ENCODE measurements around the gene RNF166.

The RNF166 gene

GRCh38 chr16:88713568-88714419, 7.6 kb upstream of the RNF166 start:
- Histone ChIP-seq H3K79me2 (ENCODE audit: low read length) (0 out of 2 replicates have a peak, but pooled peaks cover under 1% of the 10 kb centered on the region), H3K4me2 (ENCODE audit: low read depth, low read length) (no peak overlapping the region), H3K9me2 (replicated peaks; ENCODE audit: insufficient read depth, low read length) (no peaks in the 10 kb centered on the region), H3K4me3 (ENCODE audit: low read length) (no peak overlapping the region), H3K9ac (ENCODE audit: low read length) (no peak overlapping the region), H3K9me3 (replicated peaks; ENCODE audit: insufficient read depth, low read length) (no peaks in the 10 kb centered on the region), H3K4me1 (ENCODE audit: low read length) (no peaks in the 10 kb centered on the region), H4K20me1 (ENCODE audit: insufficient read depth, low read length) (no peaks in the 10 kb centered on the region), H2AFZ (ENCODE audit: low read length) (no peak overlapping the region), H3K36me3 (replicated peaks; ENCODE audit: insufficient read depth, low read length) (no peaks in the 10 kb centered on the region), H3F3A (ENCODE audit: insufficient read depth, low read length) (no peaks in the 10 kb centered on the region), H3K27ac (ENCODE audit: low read length) (no peak overlapping the region), H3K27me3 (replicated peaks; ENCODE audit: insufficient read depth, low read length) (no peaks in the 10 kb centered on the region)
- no peak for TF ChIP-seq EZH2 (optimal IDR thresholded peaks at IDR 0.05; ENCODE audit: low read depth, low read length)
- TF ChIP-seq CTCF (IDR thresholded peaks at IDR 0.05; ENCODE audit: low read length), result no peak
- TF ChIP-seq EZH2phosphoT487 (IDR thresholded peaks at IDR 0.05; ENCODE audit: low read length), result no peak
- no peak for DNase-seq

GRCh38 chr16:88713054-88713453, 6.8 kb upstream of the RNF166 start:
- Histone ChIP-seq H3K9me2 (replicated peaks; ENCODE audit: insufficient read depth, low read length) (no peaks in the 10 kb centered on the region), H2AFZ (ENCODE audit: low read length) (no peak overlapping the region), H3K36me3 (replicated peaks; ENCODE audit: insufficient read depth, low read length) (no peaks in the 10 kb centered on the region), H3K4me3 (ENCODE audit: low read length) (no peak overlapping the region), H3F3A (ENCODE audit: insufficient read depth, low read length) (no peaks in the 10 kb centered on the region), H3K79me2 (ENCODE audit: low read length) (peaks cover 8% of the 10 kb centered on the region; the same call in 1 of the 2 replicates), H3K27me3 (replicated peaks; ENCODE audit: insufficient read depth, low read length) (no peaks in the 10 kb centered on the region), H3K9me3 (replicated peaks; ENCODE audit: insufficient read depth, low read length) (no peaks in the 10 kb centered on the region), H3K4me2 (ENCODE audit: low read depth, low read length) (no peak overlapping the region), H3K4me1 (ENCODE audit: low read length) (no peaks in the 10 kb centered on the region), H3K9ac (ENCODE audit: low read length) (no peak overlapping the region), H3K27ac (ENCODE audit: low read length) (no peak overlapping the region), H4K20me1 (ENCODE audit: insufficient read depth, low read length) (no peaks in the 10 kb centered on the region)
- DNase-seq, result no peak
- TF ChIP-seq CTCF (IDR thresholded peaks at IDR 0.05; ENCODE audit: low read length) (no peak), EZH2phosphoT487 (IDR thresholded peaks at IDR 0.05; ENCODE audit: low read length) (no peak)

- H3K9me2 ChIP-seq (replicated peaks; ENCODE audit: insufficient read depth, low read length), result no peaks in the 10 kb centered on the region
- no peak for TF ChIP-seq CTCF (IDR thresholded peaks at IDR 0.05; ENCODE audit: low read length)
- no peak for TF ChIP-seq EZH2 (optimal IDR thresholded peaks at IDR 0.05; ENCODE audit: low read depth, low read length)
- TF ChIP-seq EZH2phosphoT487 (IDR thresholded peaks at IDR 0.05; ENCODE audit: low read length), result no peak
- H3K9me3 ChIP-seq (replicated peaks; ENCODE audit: insufficient read depth, low read length), result no peaks in the 10 kb centered on the region
- peaks cover 8% of the 10 kb centered on the region; the same call in 1 of the 2 replicates for H3K79me2 ChIP-seq (ENCODE audit: low read length)
- H3K4me3 ChIP-seq (ENCODE audit: low read length), result no peak overlapping the region
- no peak overlapping the region for H3K4me2 ChIP-seq (ENCODE audit: low read depth, low read length)
- no peak for DNase-seq
- no peaks in the 10 kb centered on the region for H3F3A ChIP-seq (ENCODE audit: insufficient read depth, low read length)
- no peaks in the 10 kb centered on the region for H3K4me1 ChIP-seq (ENCODE audit: low read length)
- H3K27me3 ChIP-seq (replicated peaks; ENCODE audit: insufficient read depth, low read length), result no peaks in the 10 kb centered on the region
- H3K27ac ChIP-seq (ENCODE audit: low read length), result no peak overlapping the region
- H3K9ac ChIP-seq (ENCODE audit: low read length), result no peak overlapping the region
- no peaks in the 10 kb centered on the region for H3K36me3 ChIP-seq (replicated peaks; ENCODE audit: insufficient read depth, low read length)
- H2AFZ ChIP-seq (ENCODE audit: low read length), result no peak overlapping the region
- H4K20me1 ChIP-seq (ENCODE audit: insufficient read depth, low read length), result no peaks in the 10 kb centered on the region
Measured at GRCh38 chr16:88712362-88712979, 6.3 kb upstream of the RNF166 start.

All from MM.1S (cell line).